Measurements from ENCODE around the gene HIF3A. TPM values are rescaled to one million over a fixed set of nuclear protein-coding genes. Genes with fewer than 3 reads are reported as not detected.
A peak's percentile ranks its signal among the peaks of the same experiment; 100 is the strongest.

The HIF3A gene
- total and polyA plus RNA-seq, 2 of the 8 experiments (the other 6 are each of a cell fraction or from before 2014, with no cell fraction given) = 38.6 to 38.8 TPM

DNA sequence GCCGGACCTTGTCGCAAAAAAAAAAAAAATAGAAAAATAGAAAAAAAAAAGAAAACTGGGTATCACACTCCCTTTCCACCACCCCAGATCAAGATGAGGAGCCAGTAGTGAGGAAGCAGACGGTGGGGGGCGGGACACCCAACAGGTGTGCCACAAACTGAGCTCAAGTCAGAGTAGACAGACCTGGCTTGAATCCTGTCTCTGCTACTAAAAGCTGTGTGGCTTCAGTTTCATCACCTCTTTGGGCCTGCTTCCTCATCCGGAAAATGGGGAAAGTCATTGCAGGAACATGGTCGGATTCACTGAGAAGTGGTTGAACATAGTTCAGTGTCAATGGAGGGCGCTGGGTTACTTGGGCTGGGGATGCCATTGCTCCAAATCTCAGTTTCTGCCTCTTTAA lies 2.9 kb downstream of the HIF3A start:
- Histone ChIP-seq H4K5ac (ENCODE audit: insufficient read length, low read depth, low read length) (no peak overlapping the region), H2AFZ (ENCODE audit: low read length) (no peak overlapping the region), H3K4me2 (ENCODE audit: insufficient read depth in 1 of 2, low read depth in 2 of 2, low read length in 2 of 2) (peak overlapping the region in 1 of 2 experiments; percentile 6; a peak in 1 of 4 replicates), H4K8ac (ENCODE audit: extremely low read depth, insufficient read depth, low read length) (no peak overlapping the region), H3K27ac (ENCODE audit: low read depth, low read length) (no peak overlapping the region), H3K27me3 (replicated peaks in 1 of 4; ENCODE audit: control insufficient read depth in 3 of 4, extremely low read depth in 1 of 4, insufficient read depth in 3 of 4, low read length in 3 of 4) (peaks cover 0 to 2% (median 0%) of the 10 kb centered on the region in 4 experiments; a peak in 1 of 7 replicates), H2BK5ac (ENCODE audit: low read depth, low read length) (0 out of 2 replicates have a peak overlapping the region, but pooled peaks have one; percentile 26), H3K23me2 (ENCODE audit: low read depth, low read length) (peaks cover 13% of the 10 kb centered on the region), H2AK5ac (ENCODE audit: low read depth, low read length) (no peak overlapping the region; the same call in 1 of the 2 replicates), H3K79me1 (ENCODE audit: low read depth, low read length) (no peaks in the 10 kb centered on the region), H2BK20ac (ENCODE audit: low read length) (no peak overlapping the region; the same call in 1 of the 2 replicates), H4K20me1 (replicated peaks in 1 of 2; ENCODE audit: control insufficient read depth in 1 of 2, insufficient read depth in 2 of 2, low read length in 2 of 2) (peaks cover 0 to 3% of the 10 kb centered on the region in 2 experiments), H3K79me2 (ENCODE audit: control insufficient read depth in 1 of 2, insufficient read depth in 2 of 2, low read length in 2 of 2) (peaks cover 0 to 2% of the 10 kb centered on the region in 2 experiments; a peak in 1 of 4 replicates), H2BK120ac (replicated peaks; ENCODE audit: low read depth, low read length) (no peak overlapping the region), H3K9me3 (ENCODE audit: insufficient read depth in 2 of 2, low read depth in 1 of 2, low read length in 1 of 2) (no peaks in the 10 kb centered on the region), H3K9ac (replicated peaks in 1 of 4; ENCODE audit: extremely low read depth in 1 of 4, low read depth in 3 of 4, low read length in 3 of 4) (no peak overlapping the region; a peak in 1 of 7 replicates), H3K36me3 (ENCODE audit: control insufficient read depth in 2 of 4, insufficient read depth in 4 of 4, low read length in 3 of 4) (peaks cover 0 to 5% (median 2%) of the 10 kb centered on the region in 4 experiments; a peak in 2 of 8 replicates), H2BK15ac (ENCODE audit: low read length) (no peak overlapping the region), H3K4ac (replicated peaks; ENCODE audit: insufficient read length, low read depth, low read length) (no peak overlapping the region), H4K91ac (replicated peaks; ENCODE audit: insufficient read length, low read length) (no peak overlapping the region), H3K14ac (ENCODE audit: insufficient read length) (no peak overlapping the region), H3K56ac (replicated peaks; ENCODE audit: insufficient read length, low read depth, low read length) (no peak overlapping the region), H3K23ac (ENCODE audit: insufficient read length) (no peak overlapping the region), H3K18ac (ENCODE audit: extremely low read depth, low read length) (no peak overlapping the region), H3K4me3 (ENCODE audit: extremely low read depth in 1 of 4, insufficient read depth in 2 of 4, low read depth in 3 of 4, low read length in 4 of 4) (no peak overlapping the region), H2BK12ac (ENCODE audit: low read depth, low read length) (no peak overlapping the region), H3K4me1 (replicated peaks in 1 of 4; ENCODE audit: control insufficient read depth in 3 of 4, insufficient read depth in 4 of 4, low read length in 3 of 4) (peaks cover 6 to 44% (median 36%) of the 10 kb centered on the region in 4 experiments)
- 82% methylated on average over 5 of the region's 7 CpGs; no CpG with 5 or more reads in 1 of the 2 experiments for WGBS, 2 experiments (ENCODE audit: extremely low coverage in 1 of 2, insufficient coverage in 1 of 2, insufficient read length in 1 of 2, insufficient replicate concordance in 2 of 2, low coverage in 1 of 2, low lambda C conversion rate in 2 of 2, missing lambda C conversion rate in 1 of 2)
- POLR2A ChIA-PET (ENCODE audit: partially characterized antibody) = interaction anchor here (1.1 to 1.5 kb wide), 2 partner anchors 20 to 48 kb away, joined by 3 to 4 read pairs; no protein-coding TSS in a partner anchor
- CTCF ChIA-PET (ENCODE audit: partially characterized antibody) = interaction anchor here (0.6 to 15.4 kb wide), 8 partner anchors 10 to 403 kb away, joined by 3 to 145 read pairs (median 4); no protein-coding TSS in a partner anchor
- FAIRE-seq (no peak), DNase-seq (ENCODE audit: low read depth in 1 of 2, low spot score in 2 of 2) (no peak)
- TF ChIP-seq NANOG (IDR thresholded peaks at IDR 0.05; ENCODE audit: insufficient read depth, low read depth, low read length, poor library complexity, severe bottlenecking) = no peak
- no peak for TF ChIP-seq KDM1A (IDR thresholded peaks at IDR 0.05; ENCODE audit: borderline replicate concordance, low read length)
- TF ChIP-seq SP2 (IDR thresholded peaks at IDR 0.05; ENCODE audit: low read length) = no peak
- no peak for TF ChIP-seq BACH1 (IDR thresholded peaks at IDR 0.05; ENCODE audit: low read length)
- TF ChIP-seq E2F6 (IDR thresholded peaks at IDR 0.05) = no peak
- TF ChIP-seq ASH2L (IDR thresholded peaks at IDR 0.05; ENCODE audit: low read length) = no peak
- TF ChIP-seq TAF1 (IDR thresholded peaks at IDR 0.05; ENCODE audit: low read depth, low read length) = no peak
- TF ChIP-seq USF2 (IDR thresholded peaks at IDR 0.05; ENCODE audit: low read length) = no peak
- TF ChIP-seq MAFK (IDR thresholded peaks at IDR 0.05; ENCODE audit: low read depth, low read length) = no peak
- TF ChIP-seq KDM5A (IDR thresholded peaks at IDR 0.05; ENCODE audit: low read length) = no peak

All from H1 (cell line).